ENCODE measurements around the gene PRCD. TPM values are rescaled to one million over a fixed set of nuclear protein-coding genes. Genes with fewer than 3 reads are reported as not detected.

The PRCD gene
- polyA plus RNA-seq, 1 donor (not counting 4 experiments of a cell fraction or from before 2014, with no cell fraction given), result 1.2 TPM

DNA sequence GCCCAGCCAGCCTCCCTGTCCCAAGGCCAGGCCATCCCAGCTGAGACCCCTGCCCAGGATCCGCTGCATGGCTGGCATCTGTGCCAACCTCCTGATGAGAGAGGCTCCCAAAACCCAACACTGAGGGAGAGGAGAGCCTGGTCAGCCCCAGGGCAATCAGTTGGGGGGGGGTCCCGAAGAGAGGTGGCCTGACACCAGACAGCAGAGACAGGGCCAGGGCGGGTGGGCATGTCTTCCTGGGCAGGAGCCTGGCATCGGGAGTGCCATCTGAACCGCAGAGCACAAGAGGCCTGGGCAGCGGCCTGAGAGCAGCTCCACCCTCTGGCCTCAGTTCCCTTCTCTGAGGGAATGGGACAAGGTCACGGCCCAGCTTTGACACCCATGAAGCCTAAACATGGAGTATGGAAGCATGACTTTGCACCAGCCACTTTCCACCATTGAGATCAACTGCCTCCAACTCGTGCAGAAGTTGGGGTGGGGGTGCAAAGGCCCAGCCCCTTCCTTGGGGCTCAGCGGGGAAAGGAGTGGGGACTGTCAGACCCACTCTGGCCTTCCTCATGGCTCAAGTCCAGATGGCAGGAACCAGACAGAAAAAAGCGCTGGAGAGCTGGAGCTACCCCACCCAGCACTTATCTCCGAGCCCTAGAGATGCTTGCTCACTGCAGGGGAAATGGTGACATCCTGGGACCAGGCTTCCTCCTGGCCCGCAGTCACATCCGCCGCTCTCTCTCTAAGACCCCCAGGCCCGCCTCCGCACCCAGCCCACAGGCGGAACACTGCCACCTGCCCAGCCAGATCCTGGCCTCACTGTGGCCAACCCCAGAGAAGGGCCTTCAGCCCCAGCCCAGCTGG is 48.3 kb upstream of the PRCD start:
- H3K9me3 ChIP-seq (ENCODE audit: control insufficient read depth, low read depth, low read length), result no peaks in the 10 kb centered on the region
- H3K27ac ChIP-seq (ENCODE audit: control insufficient read depth, insufficient read depth, low read length), result no peak overlapping the region
- H3K4me2 ChIP-seq (ENCODE audit: control insufficient read depth, extremely low read depth, insufficient read depth, low read depth, low read length), result no peak overlapping the region
- DNase-seq (ENCODE audit: low read depth, low spot score) (no peak), FAIRE-seq (no peak)
- no peaks in the 10 kb centered on the region for H3K27me3 ChIP-seq (ENCODE audit: control insufficient read depth, extremely low read depth, insufficient read depth, low read length)
- peaks cover 11% of the 10 kb centered on the region for H4K20me1 ChIP-seq (ENCODE audit: control insufficient read depth, extremely low read depth, insufficient read depth, low read length)
- peaks cover 26% of the 10 kb centered on the region for H3K4me1 ChIP-seq (ENCODE audit: control insufficient read depth, extremely low read depth, insufficient read depth, low read length)
- no peak overlapping the region for H2AFZ ChIP-seq (ENCODE audit: control insufficient read depth, low read length)
- H3K36me3 ChIP-seq (ENCODE audit: control insufficient read depth in 2 of 2, extremely low read depth in 1 of 2, insufficient read depth in 2 of 2, low read length in 2 of 2), result peaks cover 6 to 9% of the 10 kb centered on the region in 2 experiments
- dilution Hi-C loops (cut with MboI; ENCODE audit: extremely low pct_ligation_motif_present, low sequenced_read_pairs), result no loop called here
- no peak overlapping the region for H3K9ac ChIP-seq (ENCODE audit: control insufficient read depth, extremely low read depth, insufficient read depth, low read length)
- H3K79me2 ChIP-seq (ENCODE audit: control insufficient read depth, insufficient read depth, low read length), result peaks cover 21% of the 10 kb centered on the region
- H3K9me1 ChIP-seq (ENCODE audit: control insufficient read depth, extremely low read depth, insufficient read depth, low read length), result no peaks in the 10 kb centered on the region
- no peak overlapping the region for H3K4me3 ChIP-seq (ENCODE audit: control insufficient read depth in 2 of 3, extremely low read depth in 1 of 3, insufficient read depth in 2 of 3, low read depth in 1 of 3, low read length in 3 of 3)
- no peak for TF ChIP-seq EZH2 (IDR thresholded peaks at IDR 0.05; ENCODE audit: low read length)
- TF ChIP-seq, protein P1, sequence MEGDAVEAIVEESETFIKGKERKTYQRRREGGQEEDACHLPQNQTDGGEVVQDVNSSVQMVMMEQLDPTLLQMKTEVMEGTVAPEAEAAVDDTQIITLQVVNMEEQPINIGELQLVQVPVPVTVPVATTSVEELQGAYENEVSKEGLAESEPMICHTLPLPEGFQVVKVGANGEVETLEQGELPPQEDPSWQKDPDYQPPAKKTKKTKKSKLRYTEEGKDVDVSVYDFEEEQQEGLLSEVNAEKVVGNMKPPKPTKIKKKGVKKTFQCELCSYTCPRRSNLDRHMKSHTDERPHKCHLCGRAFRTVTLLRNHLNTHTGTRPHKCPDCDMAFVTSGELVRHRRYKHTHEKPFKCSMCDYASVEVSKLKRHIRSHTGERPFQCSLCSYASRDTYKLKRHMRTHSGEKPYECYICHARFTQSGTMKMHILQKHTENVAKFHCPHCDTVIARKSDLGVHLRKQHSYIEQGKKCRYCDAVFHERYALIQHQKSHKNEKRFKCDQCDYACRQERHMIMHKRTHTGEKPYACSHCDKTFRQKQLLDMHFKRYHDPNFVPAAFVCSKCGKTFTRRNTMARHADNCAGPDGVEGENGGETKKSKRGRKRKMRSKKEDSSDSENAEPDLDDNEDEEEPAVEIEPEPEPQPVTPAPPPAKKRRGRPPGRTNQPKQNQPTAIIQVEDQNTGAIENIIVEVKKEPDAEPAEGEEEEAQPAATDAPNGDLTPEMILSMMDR (optimal IDR thresholded peaks at IDR 0.05 in 1 of 3, IDR thresholded peaks at IDR 0.05 in 1 of 3, conservative IDR thresholded peaks at IDR 0.05 in 1 of 3; ENCODE audit: extremely low read depth in 1 of 3, insufficient read depth in 2 of 3, low read length in 3 of 3), result no peak

DNA sequence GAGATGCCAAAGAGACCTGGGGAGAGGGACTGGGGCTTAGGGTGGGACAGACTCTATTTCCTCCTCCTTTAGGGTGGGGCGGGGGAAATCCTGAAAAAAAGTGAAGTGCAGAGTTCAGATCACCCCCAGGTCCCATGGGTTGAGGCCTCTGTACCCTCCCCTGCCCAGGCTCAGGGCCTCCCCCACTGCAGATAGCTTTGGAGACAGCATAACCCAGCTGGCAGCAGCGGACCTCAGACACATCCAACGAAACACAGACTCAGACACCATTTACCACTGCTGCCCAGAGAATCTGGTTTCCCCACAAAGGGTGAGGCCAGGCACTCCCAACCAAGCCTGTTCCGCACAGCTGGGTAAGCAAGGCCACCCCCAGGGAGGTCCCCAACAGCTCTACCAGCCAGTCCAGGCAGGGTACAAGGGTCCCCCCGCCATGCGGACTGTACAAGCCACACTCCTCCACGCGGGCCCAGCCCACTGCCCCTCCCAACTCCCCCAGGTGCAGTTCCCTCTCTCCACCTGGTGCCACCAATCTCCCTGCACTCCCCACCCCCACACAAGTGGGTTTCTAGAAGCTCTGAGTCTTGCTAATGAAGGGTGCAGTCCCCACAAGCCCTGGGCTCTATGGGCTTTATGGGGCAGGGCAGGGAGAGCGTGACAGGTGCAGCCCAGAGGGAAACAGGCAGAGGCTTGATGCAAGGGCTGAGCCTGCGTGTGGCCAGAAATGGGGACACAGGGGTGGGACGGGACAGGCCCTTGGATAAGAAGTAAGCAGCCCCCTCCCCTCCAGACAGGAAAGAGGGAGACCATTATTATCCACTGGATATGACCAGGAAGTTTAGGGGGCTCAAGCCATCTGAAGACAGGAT is 47.5 kb upstream of the PRCD start:
- dilution Hi-C loops (cut with MboI; ENCODE audit: extremely low pct_ligation_motif_present, low sequenced_read_pairs), result no loop called here
- H3K9me3 ChIP-seq (ENCODE audit: control insufficient read depth, low read depth, low read length), result no peaks in the 10 kb centered on the region
- H3K27ac ChIP-seq (ENCODE audit: control insufficient read depth, insufficient read depth, low read length), result peak overlapping the region; percentile 22
- peak overlapping the region; percentile 58 for H3K4me2 ChIP-seq (ENCODE audit: control insufficient read depth, extremely low read depth, insufficient read depth, low read depth, low read length)
- FAIRE-seq, result no peak
- H3K9ac ChIP-seq (ENCODE audit: control insufficient read depth, extremely low read depth, insufficient read depth, low read length), result peak overlapping the region; percentile 45
- peaks cover 27% of the 10 kb centered on the region for H3K4me1 ChIP-seq (ENCODE audit: control insufficient read depth, extremely low read depth, insufficient read depth, low read length)
- peaks cover 16% of the 10 kb centered on the region for H4K20me1 ChIP-seq (ENCODE audit: control insufficient read depth, extremely low read depth, insufficient read depth, low read length)
- no peak overlapping the region for H2AFZ ChIP-seq (ENCODE audit: control insufficient read depth, low read length)
- no peak for TF ChIP-seq EZH2 (IDR thresholded peaks at IDR 0.05; ENCODE audit: low read length)
- TF ChIP-seq, protein P1 (optimal IDR thresholded peaks at IDR 0.05 in 1 of 3, IDR thresholded peaks at IDR 0.05 in 1 of 3, conservative IDR thresholded peaks at IDR 0.05 in 1 of 3; ENCODE audit: extremely low read depth in 1 of 3, insufficient read depth in 2 of 3, low read length in 3 of 3), result no peak
- DNase-seq (ENCODE audit: low read depth, low spot score), result no peak
- no peak overlapping the region for H3K4me3 ChIP-seq (ENCODE audit: control insufficient read depth in 2 of 3, extremely low read depth in 1 of 3, insufficient read depth in 2 of 3, low read depth in 1 of 3, low read length in 3 of 3)
- H3K9me1 ChIP-seq (ENCODE audit: control insufficient read depth, extremely low read depth, insufficient read depth, low read length), result no peaks in the 10 kb centered on the region
- peaks cover 6 to 7% of the 10 kb centered on the region in 2 experiments for H3K36me3 ChIP-seq (ENCODE audit: control insufficient read depth in 2 of 2, extremely low read depth in 1 of 2, insufficient read depth in 2 of 2, low read length in 2 of 2)
- H3K27me3 ChIP-seq (ENCODE audit: control insufficient read depth, extremely low read depth, insufficient read depth, low read length), result no peaks in the 10 kb centered on the region
- H3K79me2 ChIP-seq (ENCODE audit: control insufficient read depth, insufficient read depth, low read length), result peaks cover 26% of the 10 kb centered on the region

Data from keratinocyte (primary cell).